G401 (cell line): ENCODE measurements around the gene SLC6A8. TPM values are rescaled to one million over a fixed set of nuclear protein-coding genes. Genes with fewer than 3 reads are reported as not detected.
"Not testable (repeated sequence)": the region's sequence is repeated elsewhere in the genome, so short reads cannot be mapped to it uniquely, and the experiment has no call there.

Source experiments
- DNase-seq: peaks from one replicate; pipeline ENCODE4 v3.0.0-alpha.2; 2015; ENCODE audit warnings: low spot score
- in situ Hi-C: cut with HindIII; loops from 2 replicates; pipeline ENCODE4 v1.10.0; 2016; ENCODE audit warnings: low sequenced_read_pairs, mixed read lengths
- total RNA-seq: library from RNA; depleted of rRNA; stranded (reverse); fragments of >200 nt; shearing (Covaris generic); gene quantifications from 2 replicates; pipeline ENCODE4 v1.2.3, GENCODE V29; 2014

The SLC6A8 gene
- total RNA-seq, 1 experiment from 2014 or later: 13.1 TPM

DNA sequence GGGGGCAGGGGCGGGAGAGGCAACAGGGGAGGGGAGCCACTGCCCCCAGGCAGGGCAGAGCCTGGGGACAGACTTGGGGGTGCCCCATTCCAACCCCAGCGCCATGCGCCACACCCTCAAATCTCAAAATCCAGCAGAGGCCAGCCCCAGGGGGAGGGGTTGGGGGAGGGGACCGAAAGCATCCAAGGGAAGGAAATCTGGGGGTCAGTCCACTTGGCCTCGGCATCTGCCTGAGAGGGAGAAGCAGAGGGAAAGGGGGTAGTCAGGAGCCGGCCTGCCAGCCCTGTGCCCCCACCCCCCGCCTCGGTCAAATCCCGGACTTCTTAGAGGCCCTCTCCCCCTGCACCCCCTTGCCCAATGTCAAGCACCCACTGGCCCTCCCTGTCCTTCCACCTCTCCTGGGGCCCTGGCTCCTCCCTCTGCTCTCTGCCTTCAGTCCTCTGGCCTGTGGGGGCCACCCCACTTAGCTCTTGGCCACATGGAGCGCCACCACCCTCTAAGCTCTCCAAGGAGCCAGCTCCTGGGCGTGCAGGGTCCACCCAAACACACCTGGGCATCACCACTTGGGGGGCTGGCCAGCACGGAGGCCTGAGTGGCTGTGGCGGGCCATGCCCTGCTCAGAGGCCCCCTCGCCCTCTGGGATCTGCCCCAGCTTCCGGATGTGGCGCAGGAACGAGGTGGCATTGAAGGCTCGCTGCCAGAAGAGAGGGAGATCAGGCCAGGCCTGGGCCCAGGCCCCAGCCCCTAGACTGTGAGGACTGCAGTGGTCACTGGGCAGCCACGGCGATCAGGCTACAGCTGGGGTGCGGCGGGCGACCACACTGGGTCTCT is 17.6 kb upstream of the SLC6A8 start:
- in situ Hi-C loops: no loop called here

DNA sequence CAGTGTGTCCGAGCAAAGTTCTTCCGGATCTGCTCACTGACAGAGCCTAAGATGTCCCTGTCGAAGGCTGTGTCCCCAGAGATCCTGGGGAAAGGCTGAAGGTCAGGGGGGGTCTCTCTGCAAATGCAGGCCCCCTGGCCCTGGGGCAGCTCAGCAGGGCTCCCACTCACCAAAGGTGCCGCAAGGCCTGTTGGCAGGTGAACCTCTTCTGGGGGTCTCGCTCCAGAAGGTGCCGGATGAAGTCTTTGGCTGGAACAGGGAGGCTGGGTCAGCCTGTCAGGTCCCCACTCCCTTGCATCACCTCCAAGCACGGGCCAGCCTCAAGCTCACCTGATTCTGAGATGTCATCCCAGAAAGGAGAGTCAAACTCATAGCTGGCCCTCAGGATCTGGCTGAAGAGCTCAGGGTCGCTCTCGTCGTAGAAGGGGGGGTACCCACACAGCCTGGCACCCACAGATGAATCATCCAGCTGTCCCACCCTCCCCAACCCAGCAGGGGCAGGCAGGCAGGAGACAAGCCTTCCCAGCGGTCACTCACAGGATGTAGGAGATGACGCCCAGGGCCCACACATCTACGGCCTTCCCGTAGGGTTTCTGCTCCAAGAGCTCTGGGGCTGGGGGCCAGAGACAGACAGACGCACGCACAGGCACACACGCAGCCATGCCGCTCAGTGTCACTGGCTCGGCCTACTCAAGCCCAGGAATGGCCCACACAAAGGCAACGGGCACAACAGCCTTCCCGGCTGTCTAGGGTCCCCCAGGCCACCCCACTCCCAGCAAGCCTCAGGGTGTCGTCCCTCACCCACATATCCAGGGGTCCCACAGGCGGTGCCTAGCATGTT is 16.8 kb upstream of the SLC6A8 start:
- DNase-seq: no peak
- in situ Hi-C loops: no loop called here

More for the DNA sequence above, 17.6 kb upstream of the SLC6A8 start:
- DNase-seq: no peak

DNA sequence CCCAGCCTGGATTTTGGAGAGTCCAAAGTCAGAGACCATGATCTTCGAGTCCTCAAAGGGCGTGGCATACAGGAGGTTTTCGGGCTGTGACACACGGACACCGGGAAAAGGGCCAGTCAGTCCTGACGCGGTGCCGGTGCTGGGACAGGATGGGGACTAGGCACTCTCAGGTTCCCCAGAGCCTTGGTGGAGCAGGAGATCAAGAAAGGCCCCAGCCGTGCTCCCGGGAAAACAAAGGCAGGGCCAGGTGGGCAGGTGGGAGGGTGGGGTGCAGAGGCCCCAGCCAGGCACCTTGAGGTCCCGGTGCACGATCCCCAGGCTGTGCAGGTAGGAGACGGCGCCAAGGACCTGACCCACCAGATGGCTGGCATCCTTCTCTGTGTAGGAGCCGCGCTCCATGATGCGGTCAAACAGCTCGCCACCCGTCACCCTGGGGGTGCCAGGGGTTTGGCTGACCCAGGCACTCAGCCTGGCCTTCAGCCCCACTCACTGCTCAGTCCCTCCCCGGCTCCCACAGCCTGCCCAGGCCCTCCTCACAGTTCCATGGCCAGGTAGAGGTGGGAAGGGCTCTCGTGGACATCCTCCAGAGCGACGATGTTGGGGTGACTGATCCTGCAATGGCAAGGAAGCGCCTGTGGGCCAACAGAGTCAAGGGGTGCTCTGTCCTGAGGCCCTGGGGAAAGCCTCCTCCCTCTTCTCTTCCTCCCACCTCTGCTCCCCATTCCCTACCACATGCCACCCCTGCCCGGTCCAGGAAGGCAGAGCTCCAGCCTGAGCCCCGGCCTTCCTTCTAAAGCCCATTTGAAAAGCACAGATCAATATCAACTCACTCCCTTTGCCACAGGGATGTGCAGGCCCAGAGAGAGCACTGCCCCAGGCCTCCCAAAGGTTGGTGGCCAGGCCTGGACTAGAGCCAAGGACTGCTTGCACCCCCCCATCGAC is 15.9 kb upstream of the SLC6A8 start:
- in situ Hi-C loops: no loop called here
- no peak for DNase-seq

DNA sequence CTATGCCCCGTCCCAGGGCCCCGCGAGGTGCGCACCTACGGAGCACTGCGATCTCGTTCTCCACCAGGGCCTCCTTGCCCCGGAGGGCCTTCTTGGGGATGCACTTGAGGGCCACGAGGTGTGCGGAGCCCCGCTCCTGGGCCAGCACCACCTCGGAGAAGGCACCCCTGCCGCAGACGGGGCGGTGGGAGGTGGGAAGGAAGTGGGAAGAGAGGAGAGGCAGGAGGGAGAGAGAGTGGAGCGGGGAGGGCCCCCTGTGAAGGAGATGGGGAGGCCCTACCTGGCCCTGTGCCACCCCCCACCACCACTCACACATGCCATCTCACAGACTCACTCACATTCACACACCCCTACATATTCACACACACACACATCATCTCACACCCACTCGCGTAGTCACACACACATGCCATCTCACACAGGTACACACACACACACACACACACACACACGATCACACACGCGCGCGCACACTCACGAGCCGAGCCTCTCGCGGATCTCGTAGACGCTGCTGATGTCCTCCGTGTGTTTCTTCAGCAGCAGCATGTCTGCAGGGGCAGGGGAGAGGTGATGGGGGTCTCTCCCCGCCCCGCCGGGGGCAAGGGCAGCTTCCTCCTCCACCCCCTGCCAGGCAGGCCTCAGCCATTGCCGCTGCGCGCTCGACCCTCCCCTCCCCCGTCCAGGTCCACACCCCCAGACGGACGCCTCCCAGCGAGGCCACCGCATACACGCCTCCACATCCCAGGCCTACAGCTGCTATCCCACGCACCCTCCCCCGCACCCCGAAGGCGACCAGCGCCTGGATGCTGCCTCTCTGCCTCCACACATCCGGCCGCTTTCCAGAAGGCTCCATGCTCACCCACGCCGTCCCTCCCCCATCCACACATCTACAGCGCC is 14.9 kb upstream of the SLC6A8 start:
- in situ Hi-C loops: no loop called here
- DNase-seq: no peak

DNA sequence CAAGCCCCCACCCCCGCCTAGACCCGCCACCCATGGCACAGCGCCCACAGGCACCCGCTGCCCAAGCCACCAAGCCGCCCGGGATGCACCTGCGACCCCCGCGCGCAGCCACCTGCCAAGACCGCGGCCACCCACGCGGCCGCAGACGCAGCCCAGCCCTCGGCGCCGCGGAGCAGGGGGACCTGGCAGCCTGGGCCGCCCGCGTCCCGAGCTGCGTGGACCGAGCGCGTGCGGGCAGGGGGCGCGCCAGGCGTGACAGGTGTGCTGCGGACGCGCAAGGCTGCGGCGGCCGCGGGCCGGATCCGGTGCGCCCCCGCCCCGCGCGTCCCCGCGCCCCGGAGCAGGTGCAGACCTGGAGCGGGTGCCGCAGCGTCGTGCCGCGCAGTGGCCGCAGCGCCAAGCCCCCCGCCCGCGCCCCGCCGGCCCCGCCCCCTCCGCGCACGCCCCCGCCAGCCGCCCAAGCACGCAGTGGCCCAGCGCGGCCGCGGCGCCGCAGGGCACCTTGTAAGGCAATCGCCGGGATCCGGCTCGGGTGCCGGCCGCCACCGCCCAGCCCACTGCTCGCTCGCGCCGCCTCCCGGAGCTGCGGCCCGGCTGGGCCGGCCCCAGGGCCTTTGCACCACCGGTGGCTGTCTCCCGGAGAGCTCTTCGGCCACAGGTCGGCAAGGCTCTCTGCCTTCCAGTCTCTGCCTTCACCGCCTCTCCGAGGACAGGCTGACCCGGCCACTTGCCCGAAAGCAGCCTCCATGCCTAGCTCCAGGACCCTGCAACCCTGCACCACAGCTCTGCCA is 14.1 kb upstream of the SLC6A8 start, which contains the start of gene PNCK:
TSS of gene PNCK (minus strand) at position 386 of the 791 bp plus-strand sequence. CDS start 737 bp downstream, outside the sequence.
- no peak for DNase-seq
- in situ Hi-C loops: no loop called here

DNA sequence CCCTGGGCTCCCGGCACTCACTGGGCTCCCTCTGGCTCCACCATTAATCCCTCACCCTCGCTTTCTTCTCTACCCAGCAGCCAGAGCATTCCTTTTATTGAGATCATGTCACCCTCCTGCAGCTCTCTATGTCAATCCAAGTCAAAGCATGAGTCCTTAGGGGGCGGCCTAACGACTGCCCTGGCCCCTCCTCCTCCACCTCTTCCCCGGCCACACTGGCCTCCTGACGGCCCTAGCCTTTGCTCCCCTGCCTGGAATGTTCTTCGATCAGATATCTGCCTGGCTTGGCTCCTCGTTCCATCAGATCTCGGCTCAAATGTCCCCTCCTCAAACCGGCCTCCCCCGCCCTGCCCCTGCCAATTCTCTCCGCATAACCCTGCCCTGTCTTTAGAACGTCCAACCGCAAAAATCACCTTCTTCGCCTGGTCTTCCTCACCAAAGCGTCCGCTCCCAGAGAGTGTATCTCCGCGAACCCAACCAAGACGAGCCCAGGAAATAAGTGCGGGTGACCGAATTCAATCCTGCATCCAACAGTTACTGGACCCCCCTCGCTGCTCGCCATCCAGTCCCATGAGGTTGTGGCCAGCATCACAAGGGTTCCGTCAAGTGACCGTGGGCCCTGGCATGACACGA is 13.4 kb upstream of the SLC6A8 start:
- in situ Hi-C loops: no loop called here

DNA sequence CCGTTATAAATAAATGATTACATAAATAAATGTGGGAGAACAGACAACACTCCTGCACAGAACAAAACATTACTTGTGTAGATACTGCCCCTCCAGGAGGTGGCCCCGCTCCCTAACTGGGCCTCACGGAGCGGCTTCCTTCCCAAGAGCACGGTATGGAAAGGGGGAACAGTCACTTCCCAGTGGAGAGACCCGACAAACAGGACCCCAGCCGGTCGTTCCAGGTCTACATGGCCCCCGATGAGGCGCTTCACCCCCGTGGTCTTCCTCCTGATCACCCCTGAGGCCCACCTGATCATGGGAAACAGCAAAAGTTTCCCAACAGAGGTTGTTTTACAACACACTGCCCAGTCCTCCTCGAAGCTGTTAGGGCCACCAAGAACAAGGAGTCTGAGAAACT is 6.6 kb upstream of the SLC6A8 start:
- DNase-seq: no peak
- in situ Hi-C loops: no loop called here

More for the DNA sequence above, 13.4 kb upstream of the SLC6A8 start:
- no peak for DNase-seq

DNA sequence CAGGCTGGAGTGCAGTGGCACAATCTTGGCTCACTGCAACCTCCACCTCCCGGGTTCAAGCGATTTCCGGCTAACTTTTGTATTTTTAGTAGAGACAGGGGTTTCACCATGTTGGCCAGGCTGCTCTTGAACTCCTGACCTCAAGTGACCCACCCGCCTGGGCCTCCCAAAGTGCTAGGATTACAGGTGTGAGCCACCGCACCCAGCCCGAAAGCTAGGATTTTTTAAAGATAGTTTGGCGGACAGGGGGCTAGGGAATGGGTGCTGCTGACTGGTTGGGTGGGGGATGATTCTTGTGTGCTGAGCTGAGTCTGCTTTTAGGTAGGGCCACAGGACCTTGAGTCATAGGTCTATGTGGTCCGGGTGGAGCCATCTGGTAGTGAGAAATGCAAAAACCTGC is 4.2 kb upstream of the SLC6A8 start:
- DNase-seq, in situ Hi-C loops: not testable (repeated sequence)

DNA sequence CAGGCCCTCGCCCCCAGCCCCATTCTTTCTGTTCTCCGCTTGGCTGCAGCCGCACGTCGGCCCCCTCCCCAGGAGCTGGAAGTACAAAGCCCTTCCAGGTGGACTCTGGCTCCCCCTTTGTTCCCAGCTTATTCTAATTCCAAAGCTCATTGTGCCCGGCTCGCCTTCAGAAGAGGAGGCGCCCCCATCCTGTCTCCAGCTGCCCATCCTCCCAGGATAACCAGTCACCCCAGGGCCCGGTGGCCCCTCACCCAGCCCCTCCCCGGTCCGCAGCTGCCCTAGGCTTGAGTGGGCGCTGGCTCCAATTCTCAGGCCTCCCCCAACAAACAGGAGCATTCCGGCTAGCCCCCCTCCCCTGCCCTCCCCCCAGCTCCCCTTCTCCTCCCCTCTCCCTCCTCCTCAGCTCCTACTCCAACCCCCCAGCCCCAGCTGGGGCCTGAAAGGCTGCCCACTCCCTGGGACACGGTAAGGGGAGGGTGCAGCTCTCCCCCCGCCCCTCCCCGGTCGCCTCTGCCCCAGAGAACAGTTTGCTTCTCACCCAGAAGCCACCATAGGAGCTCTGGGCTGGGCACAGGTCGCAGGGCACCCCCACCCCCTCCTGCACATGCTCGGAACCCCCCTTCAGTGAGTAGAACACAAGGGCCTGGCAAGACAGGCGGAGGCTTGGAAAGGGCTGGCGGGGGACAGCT is 3.1 kb upstream of the SLC6A8 start:
- DNase-seq: no peak
- in situ Hi-C loops: no loop called here

DNA sequence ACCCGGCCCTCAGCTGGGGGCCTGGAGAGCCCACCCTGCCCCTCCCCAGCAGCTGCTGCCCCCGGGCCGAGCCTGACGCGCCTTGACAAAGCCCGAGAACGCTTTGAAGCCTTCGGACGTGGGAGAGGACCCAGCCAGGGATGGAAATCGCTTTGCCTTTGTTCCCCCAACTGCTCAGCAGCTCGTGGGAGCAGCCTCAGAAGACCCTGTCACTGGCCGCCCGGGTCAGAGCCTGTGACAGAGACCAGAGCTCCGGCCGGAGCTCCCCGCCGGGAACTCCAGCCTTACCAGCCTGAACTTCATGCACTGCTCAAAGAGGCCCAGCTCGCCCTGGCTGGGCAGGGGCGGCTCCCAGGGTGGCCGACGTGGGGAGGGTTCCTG is 2.6 kb upstream of the SLC6A8 start:
- DNase-seq: no peak
- in situ Hi-C loops: no loop called here

DNA sequence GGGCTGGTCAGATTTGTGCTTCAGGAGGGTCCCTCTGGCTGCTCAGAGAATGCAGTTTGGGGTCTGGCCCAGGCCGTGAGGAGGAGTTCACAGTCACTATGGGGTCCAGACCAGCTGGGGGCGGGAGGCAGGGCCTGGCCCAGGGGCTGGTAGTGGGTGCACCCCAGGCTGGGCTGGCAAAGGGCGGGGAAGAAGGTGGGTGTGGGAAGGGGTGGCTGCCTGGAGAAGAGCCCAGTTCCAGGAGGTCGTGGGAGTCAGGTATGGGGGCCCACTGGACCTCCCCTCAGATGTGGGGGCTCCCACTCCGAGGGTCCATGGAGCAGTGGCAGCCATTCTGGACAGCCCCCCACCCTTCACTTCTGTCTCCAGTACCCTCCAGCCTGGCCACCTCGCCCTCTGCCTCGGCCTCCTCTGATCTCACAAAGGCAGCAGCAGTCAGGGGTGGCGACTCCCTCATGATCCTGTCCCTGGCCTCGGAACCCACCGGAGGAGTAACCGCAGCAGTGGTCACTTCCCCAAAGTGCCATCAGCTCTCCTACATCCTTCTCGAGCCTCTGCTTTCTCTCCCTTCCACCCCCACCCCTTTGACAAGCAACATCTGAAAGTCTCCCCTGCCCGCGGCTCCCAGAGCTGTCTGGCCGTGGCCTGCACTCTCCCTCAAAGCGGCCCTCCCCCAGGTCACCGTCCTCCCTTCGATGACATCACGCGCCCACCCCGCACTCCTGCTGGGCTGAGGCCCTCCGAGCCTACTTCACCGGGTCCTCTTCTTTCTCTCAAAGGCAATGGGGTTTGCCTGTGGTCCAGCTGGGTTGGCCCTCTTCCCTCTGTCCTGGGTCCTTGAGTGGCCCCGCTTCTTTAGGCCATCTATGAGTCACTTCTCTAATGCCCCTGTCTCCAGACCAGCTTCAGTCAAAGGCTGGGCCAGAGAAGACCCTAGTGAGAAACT is 1.7 kb upstream of the SLC6A8 start:
- in situ Hi-C loops: no loop called here

DNA sequence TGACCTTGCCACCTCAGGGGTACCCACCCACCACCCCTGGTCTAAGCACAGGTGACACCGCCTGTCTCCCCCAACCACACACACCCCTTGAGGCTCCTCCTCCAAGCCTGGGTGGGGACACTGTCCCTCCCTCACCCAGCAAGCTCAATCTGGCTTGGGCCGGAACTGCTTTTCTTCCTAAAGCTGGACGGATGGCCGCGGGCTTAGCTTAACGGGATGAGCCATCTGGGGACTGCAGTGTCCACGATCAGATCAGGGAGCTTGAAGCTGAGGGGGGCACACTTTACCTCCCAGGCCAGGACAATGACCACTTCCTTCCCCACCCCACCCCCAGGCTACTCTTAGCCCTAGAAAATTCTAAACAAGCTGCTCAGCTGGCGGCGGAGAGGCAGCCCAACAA is 1.0 kb upstream of the SLC6A8 start:
- no peak for DNase-seq
- in situ Hi-C loops: no loop called here

More for the DNA sequence above, 1.7 kb upstream of the SLC6A8 start:
- DNase-seq: no peak

DNA sequence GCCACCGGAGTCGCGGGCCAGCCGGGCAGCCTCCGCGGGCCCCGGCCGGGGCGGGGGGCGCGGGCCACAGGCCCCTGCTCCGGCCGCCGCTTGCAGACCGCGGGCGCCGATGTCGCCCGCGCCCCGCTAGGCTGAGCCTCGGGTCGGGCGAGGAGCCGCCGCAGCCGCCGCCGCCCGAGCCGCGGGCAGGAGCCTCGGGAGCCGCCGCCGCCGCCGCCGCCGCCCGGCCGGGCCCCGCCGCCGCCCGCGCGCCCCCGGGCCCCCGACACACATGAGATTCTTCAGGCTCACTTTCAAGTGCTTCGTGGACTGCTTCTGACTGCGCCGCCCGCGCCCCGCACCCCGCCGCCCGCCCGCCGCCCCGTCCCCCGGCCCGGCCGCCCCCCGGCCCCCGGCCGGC is 345 bp downstream of the SLC6A8 start:
- in situ Hi-C loops: no loop called here
- no peak for DNase-seq

DNA sequence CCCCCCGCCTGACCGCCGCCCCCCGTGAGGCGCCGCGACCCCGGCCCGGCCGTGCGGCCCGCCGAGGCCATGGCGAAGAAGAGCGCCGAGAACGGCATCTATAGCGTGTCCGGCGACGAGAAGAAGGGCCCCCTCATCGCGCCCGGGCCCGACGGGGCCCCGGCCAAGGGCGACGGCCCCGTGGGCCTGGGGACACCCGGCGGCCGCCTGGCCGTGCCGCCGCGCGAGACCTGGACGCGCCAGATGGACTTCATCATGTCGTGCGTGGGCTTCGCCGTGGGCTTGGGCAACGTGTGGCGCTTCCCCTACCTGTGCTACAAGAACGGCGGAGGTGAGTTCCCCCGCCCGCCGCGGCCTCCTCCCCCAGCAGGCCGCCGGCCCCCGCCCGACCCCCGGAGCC is 780 bp downstream of the SLC6A8 start:
- DNase-seq: no peak
- in situ Hi-C loops: no loop called here

DNA sequence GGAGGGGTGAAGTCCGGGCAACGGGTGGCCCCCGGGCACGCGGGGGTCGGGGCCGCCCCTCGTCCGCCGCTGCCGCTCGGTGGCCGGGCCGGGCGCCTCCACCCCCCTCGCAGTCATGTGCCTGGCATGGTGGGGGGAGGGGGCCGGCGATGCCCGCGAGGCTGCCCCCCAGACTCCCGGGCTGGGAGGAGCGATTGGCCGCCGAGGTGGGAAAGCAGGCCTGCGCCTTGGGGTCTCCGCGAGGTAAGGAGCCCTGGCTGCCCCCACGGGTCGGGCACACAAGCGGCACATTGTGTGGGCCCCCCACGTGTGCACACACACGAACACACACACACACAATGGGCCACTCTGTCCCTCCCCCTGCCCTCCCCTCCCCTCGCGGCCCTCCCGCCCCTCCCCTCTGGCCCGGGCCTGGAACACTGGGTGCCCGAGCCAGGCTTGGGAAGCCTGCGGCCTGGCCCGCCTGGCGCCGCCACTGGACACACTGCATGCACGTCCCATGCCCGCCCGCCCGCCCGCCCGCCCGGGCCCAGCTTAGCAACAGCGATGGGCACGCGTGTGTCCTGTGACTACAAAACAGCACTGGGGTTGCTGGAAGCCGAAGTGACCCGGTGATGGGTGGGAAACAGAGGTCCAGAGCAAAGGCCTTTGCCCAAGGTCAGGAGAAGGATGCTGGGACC is 1.3 kb downstream of the SLC6A8 start:
- in situ Hi-C loops: no loop called here
- DNase-seq: peak; percentile 49
